ENCODE data around the gene PPP4C.
A peak's percentile ranks its signal among the peaks of the same experiment; 100 is the strongest.
"Not testable (repeated sequence)": the region's sequence is repeated elsewhere in the genome, so short reads cannot be mapped to it uniquely, and the experiment has no call there.

PPP4C gene

DNA sequence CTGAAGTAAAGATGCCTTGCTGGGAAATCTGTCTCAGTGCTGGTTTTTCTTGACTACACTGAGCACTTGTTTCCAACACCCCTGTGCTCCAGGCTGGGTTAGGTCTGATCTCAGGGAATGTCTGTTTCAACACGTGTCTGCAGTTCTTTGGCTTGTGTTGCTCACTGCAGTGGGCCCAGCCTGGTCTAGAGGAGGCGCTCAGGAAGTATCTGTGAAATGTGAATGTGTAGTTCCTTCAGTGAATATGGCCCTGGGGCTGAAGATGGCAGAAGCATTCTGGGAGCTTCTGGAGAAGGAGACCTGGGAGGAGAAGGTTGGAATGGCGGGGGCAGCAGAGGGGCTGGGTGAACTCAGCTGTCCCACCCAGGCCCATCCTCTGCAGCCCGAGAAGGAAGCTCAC is 28.3 kb downstream of the PPP4C start:
- DNase-seq = no peak

DNA sequence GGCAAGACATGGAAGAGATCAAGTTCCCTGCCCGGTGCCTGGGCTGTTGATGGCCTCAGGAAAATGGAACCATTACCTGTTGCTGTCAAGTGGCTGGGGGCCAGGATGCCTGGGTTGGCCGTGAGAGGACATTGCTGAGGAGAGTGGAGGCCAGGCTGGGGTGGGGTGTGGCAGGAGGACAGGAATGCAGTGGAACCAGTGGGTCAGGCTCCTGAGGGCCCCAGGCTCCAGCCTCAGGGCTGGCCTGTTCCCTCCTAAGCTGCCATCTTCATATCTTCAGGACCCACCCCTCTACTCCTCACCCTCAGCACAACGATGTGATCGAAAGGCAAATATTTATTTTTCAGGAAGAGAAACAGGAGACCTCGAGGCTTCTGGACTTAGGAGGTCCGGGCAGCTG is 28.7 kb downstream of the PPP4C start:
- DNase-seq = no peak

DNA sequence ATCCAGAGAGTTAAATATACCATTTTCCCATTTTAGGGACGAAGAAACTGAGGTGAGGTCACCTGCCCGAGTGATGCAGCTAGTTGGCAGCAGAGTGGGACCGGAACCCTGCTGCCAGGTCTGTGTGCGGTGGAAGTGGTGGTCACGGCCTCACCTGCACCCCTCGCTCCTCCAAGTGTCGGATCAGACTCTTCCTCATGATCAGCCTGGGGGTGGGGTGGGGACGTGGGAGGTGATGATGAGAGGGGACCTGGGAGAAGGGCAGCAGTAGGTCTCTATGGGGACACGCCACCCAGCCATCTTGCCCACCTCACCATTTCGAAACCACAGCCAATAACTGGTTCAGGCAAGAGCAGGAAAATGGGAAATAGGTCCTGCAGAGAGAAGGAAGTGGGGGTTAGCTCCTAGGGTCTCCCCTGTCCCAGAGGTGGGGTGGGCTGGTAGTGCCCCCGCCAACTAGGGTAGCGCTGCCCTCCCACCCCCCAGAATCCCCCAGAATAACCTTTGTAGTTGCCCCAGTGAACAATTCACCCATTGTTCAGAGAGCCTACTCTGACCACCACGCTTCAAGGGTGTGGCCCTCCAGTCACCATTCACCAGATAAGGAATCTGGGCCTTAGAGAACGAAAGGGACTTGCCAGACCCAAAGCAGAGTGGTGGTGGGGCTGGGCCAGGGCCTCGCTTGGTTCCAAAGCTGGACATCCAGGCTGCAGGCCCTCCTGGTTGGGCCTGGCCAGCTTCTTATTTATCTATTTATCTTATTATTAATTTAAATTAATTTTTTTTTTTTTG is 32.5 kb downstream of the PPP4C start:
- DNase-seq = no peak

DNA sequence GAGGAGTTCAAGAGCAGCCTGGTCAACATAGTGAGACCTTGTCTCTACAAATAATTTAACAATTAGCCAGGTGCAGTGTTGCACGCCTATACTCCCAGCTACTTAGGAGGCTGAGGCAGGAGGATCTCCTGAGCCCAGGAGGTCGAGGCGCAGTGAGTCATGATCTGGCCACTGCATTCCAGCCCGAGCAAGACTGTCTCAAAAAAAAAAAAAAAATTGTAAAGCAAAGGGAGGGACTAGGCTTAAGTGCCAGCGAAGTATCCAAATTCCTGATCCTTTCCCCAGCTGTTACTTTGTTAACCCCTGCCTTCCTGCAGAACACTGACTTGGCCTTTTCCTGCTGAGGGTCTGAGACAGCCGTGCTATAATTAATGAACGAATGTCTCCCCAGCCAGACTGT is 34.9 kb downstream of the PPP4C start:
- no peak for DNase-seq

DNA sequence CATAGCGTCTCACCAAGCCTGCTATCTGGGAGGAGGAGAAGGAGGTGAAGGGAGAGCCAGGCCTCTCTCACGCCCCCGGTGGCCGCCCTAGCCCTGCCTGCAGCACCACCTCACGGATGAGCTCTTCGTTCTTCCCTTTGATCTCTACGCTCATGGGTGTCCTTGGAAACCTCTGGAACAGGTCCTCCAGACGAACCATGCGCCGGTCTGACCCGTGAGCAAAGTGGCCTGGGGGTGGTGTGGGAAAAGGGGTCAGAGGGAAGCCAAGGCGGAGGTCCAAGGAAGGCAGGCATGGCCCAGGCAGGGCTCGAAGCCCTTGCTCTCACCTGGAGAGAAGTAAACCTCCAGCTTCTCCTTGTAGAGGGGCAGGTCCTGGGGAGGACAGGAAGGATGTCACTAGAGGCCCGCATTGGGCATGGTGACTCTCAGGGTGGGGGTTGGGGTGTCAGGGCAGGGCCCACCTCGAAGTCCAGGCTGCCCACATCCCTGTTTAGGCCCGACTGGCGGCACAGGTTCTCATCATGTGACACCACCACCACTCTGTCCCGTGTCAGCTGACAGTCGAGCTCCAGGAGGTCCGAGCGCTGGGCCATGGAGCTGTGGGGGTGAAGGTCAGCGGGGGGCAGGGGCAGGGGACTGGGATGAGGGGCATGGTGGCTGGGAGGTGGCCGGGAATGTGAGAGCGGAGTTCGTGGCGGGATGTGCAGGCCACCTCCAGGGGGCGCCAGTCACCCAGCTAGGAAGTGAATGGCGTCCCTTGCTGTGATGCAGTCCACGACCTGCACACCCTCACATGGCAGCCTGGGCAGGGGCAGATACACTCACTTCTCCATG is 36.6 kb downstream of the PPP4C start:
- DNase-seq = peak; percentile 8

DNA sequence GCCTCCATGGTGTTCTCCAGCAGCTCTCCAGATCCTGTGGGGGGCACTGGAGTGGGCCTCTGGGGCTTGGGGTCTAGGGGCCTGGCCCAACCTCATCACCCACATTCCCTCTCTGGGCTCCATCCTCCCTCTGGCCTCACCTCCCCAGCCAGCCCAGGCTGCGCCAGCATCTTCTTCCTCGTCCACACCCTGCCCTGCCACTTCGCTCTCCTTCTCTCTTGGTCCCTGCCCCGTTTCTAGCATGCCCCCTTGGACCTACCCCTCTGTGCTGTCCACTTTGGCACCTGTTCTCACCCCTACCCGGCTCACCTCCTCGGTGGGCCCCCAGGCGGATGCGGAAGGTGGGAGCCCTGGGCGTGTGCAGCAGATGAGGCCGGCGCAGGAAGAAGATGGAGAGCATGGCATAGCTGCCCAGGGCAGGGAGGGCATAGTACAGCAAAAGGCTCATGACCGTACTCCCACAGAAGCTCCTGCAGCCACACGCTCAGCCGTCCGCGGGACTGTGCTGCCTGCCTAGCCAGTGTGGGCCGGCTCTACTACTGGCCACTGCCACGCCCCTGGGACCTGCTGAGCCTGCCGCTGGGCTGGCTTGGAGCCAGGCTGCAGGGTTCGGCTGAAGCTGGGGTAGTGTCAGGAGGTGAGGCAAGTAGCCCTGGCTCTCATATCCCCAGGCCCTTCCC is 37.4 kb downstream of the PPP4C start, which contains the start of gene GDPD3:
Gene GDPD3, minus strand, starts transcription at position 507 of the 680 bp plus-strand sequence. Its CDS starts 59 bp downstream, at position 448.
- no peak for DNase-seq

DNA sequence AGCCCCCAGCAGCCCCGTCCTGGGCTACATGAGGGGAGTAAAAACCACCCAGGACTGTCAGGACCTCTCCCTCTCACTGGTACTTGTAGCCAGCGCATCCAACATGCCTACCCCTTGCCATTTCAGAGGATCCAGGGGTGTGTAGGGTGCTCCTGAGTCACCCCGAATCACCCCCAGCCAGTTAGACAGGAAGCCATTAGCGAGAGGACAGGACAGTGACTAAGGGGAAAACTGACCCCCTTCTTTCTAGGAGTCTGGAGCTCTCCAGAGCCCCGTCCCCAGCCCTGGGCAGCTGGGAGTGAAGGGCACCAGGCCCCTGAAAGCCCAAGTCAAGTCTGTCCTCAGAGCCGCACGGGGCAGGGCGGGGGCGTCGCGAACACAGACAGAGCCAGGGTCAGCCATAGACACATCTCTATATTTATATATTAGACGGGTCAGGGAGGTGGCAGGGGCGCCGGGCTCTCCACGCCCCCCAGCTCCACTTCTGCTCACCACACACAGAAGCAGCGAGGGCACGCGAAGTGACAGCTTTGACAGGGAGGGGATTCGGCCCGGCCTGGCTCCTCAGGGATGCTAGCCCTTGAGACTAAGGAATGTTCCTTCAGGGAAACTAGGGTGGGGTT is 38.0 kb downstream of the PPP4C start:
- no peak for DNase-seq

DNA sequence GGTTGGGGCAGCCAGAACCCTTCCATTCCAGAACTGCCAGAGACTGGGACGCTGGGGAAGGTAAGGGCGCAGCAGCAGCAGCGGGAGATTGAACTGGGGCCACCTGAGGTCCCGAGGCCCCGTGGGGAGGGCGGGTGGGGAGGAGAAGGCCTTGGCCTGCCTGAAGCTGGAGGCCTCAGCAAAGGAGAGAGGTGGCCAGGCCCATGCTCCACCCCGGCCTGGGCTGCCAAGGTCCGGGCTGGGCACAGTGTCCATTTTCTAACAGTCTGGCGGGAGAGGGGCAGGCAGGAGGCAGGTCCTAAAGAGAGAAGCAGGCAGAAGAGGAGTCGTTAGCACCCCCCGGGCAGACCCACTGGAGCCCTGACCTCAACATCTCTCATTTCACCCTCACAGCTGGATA is 38.6 kb downstream of the PPP4C start:
- no peak for DNase-seq

DNA sequence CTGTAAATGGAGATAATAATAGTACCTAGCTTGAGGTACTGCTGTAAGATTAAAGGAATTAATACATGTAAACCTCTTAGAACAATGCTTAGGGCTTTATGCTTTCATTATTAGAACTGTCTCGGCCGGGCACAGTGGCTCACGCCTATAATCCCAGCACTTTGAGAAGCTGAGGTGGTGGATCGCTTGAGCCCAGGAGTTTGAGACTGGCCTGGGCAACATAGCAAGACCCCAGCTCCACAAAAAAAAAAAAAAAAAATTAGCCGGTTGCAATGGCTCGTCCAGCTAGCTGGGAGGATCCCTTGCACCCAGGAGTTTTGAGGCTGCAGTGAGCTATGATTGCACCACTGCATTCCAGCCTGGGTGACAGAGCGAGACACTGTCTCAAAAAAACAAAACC is 39.0 kb downstream of the PPP4C start:
- DNase-seq = not testable (repeated sequence)

DNA sequence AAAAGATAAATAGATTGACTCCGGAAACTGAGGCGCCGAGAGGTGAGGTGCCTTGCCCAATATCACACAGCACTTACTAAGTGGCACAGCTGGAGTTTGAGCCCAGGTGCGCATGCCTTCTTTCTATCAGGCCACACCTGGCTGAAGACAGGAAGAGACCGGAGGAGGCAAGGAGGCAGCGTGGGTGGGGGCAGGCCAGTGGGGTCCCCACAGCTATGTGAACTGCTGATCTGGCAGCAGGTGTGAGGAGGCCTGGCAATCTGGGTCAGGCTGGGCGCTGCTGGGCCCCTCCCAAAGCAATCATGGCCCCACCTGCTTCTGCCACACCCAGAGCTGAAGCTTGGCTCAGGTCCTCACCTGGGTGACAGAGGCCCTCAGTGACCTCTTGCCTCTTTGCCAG is 39.4 kb downstream of the PPP4C start:
- no peak for DNase-seq

DNA sequence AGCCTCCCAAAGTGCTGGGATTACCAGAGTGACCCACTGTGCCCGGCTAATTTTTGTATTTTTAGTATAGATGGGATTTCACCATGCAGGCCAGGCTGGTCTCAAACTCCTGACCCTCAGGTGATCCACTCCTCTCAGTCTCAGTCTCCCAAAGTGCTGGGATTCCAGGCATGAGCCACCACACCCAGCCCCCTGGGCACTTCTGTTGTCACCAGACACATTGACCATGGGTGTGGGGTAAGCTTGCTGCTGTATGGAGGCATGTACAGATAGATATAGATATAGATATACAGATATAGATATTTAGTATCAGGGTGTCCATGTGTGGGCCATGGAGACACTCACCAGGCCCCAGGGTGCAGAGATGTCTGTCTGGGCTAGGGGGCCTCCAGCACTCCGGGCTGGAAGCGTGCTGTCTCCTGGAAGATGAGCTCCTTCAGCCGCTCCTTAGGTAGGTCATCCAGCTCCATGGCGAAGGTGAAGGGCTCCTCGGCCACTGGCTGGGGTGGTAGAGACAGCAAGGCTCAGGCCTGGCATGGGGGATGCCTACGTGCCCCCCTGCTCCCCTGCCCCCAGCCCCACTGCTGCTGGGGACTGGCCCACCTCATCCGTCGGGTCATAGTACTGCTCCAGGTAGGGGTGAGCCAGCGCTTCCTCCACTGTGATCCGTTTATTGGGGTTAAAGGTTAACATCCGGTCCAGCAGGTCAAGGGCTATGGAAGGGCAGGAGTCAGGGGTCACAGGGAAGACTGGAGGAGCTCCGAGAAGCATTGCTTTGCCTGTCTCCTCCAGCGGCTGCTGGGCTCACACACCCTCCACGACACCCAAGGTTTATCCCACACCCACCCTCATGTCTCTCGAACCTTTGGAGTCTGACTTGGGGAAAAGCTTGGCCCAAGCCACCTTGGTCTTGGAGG is 40.8 kb downstream of the PPP4C start:
- no peak for DNase-seq

DNA sequence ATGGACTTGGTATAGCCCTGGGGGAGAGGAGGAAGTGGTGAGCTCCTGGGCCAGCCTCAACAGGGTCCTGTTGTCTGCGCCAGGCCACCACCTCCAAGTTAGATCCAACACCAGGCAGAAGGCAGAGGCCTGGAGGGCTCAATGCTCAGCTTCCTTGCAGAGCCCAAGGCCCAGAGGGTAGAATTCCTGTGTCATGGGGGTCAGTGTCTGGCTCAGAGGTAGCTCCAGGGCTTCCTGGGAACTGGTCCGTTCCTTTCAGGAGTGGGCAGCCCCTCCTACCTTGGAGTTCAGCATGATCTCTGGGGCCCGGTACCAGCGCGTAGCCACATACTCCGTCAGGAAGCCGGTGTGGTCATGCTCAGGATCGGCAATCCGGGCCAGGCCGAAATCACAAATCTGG is 42.0 kb downstream of the PPP4C start:
- DNase-seq = no peak

DNA sequence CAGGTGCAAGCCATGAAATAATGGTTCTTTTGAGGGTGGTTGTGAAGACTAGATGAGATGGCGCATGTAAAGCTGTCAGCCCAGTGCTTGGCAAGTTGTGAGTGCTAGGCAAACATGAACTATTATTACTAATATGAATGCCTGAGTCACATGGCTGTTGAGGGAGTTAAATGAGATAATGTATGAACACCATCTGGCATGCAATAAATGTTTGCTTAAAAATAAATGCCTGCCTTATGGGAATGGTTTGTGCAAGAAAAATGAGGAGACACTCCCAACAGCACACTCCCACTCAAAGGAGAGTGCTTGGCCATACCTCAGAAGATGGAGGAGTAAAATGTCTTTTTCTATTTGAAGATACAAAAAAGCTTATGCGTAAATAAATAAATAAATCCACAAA is 43.6 kb downstream of the PPP4C start:
- DNase-seq = peak; percentile 5

DNA sequence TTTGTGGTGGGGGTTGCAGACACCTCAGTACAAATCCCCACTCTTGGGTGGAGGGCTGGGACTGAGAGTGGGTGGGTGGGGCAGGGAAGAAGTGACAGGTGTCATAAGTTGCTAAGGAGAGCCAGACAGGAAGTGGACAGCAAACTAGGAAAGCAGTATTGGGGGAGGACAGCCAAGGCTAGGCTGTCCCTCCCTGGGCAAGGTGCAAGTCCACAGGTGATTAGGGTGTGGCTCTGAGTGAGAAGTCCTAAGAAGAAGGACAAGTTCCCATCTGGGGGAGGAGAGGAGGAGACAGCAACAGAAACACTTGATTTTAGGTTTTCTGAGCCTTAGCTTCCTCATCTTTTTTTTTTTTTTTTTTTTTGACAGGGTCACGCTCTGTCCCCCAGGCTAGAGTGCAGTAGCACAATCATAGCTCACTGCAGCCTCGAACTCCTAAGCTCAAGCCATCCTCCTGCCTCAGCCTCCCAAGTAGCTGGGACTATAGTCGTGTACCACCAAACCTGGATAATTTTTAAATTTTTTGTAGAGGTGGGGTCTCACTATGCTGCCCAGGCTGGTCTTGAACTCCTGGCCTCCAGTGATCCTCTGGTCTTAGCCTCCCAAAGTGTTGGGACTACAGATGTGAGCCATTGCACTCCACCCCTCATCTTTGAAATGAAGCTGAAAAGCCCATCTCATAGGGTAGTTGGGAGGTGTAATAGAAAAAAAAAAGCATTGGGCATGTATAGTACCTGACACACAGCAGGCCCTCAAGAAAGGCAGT is 44.7 kb downstream of the PPP4C start:
- DNase-seq = no peak

DNA sequence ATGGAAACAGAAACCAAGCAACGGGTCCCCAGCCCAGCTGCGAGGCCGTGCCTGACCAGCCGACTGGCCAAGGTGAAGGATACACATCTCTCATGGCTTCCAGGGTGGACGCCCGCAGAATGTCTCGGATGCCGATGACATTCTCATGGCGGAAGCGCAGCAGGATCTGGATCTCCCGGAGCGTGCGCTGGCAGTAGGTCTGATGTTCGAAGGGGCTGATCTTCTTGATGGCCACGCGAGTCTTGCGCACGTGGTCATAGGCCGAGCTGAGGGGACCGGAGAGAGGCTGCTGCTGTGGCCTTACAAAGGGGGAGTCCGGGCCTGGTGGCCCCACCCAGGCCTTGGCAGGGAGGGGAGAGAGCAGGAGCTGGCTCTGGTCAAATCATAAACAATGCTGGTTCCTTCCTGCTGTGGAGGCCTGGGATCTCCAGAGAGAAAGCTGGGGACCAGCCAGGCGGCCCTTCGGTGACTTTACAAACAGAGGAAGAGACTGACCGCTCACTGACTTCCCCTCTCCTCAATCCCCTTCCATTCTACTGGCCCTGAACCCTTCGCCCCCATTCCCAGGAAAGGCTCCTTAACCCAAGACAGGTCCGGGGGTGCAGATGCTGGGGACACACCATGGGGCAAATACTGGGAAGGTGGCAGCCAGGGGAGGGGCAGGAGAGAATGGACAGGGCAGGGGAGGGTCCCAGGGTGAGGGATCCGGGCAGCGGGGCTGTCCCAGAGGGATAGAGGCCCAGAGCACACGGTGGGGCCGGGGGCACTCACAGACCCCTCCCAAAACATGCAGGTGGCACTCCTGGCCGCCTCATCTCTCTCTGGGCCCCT is 46.2 kb downstream of the PPP4C start:
- no peak for DNase-seq

DNA sequence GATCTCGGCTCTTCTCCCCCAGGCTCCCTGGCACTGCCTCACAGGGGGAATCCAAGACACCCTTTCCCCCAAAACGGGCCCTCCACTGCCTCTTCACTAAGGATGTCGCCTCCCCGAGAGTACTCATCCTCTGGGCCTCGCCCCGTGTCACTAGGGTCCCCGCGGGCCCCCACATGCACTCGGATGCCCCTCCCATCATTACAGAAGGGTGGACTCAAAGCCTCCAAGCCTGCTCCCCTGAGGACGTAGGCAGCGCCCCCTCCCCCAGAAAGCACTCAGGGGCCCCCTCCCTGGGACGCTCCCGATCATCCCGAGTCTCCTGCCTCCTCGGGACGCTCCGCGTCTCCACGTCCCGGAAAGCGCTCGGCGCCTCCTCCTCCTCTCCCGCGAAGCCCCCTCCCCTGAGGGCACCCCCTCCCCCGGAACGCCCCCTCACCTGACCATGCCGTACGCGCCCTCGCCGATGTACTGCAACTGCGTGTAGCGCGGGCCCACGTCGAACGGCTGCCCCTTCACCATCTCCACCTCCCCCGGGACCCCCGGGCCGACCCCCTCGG is 46.9 kb downstream of the PPP4C start:
- no peak for DNase-seq

DNA sequence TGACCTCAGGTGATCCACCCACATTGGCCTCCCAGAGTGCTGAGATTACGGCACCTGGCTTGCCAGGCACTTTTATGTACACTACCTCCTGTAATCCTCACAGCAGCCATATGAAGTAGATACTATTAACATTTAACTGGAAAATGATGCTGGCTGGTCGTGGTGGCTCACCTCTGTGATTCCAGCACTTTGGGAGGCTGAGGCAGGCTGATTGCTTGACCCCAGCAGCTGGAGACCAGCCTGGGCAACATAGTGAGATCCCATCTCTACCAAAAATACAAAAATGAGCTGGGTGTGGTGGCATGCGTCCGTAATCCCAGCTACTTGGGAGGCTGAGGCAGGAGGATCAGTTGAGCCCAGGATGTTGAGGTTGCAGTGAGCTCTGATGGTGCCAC is 49.2 kb downstream of the PPP4C start:
- DNase-seq = no peak

DNA sequence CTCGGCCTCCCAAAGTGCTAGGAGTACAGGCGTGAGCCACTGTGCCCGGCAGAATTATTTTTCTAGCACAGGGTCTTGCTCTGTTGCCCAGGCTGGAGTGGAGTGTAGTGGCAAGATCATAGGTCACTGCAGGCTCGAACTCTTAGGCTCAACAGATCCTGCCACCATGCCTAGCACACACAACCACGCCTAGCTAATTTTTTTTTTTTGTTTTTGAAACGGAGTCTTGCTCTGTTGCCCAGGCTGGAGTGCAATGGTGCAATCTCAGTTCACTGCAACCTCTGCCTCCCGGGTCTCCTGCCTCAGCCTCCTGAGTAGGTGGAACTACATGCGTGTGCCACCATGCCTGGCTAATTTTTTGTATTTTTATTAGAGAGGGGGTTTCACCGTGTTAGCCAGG is 49.9 kb downstream of the PPP4C start:
- DNase-seq = not testable (repeated sequence)

DNA sequence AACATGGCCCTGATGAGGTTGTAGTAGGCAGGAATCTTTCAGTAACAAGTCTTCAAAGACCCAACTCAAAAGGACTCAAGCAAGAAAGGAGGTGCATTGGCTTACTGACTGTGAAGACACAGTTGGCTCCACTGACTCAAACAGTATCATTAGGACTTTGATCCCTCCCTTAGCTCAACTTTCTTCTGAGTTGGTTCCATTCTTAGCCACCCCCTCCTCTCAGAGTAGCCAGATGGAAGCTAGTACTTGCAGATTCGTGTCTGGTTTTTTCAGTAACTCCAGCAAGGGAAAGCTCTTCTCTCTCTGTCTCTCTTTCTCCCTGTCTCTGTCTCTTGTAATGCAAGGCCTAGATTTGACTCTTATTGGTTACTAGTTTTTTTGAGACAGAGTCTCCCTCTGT is 52.2 kb downstream of the PPP4C start:
- no peak for DNase-seq
